NCI-H345 treated with DMSO at 0.1 percent for 48 hours (cell line): ENCODE data around the gene RNF5.
"Not testable (repeated sequence)": the region's sequence is repeated elsewhere in the genome, so short reads cannot be mapped to it uniquely, and the experiment has no call there.

Experiments used
- DNase-seq: peaks from one replicate; lab custom pipeline; 2025; ENCODE audit not compliant: unreplicated experiment; lab: John Stamatoyannopoulos, UW

The RNF5 gene

DNA sequence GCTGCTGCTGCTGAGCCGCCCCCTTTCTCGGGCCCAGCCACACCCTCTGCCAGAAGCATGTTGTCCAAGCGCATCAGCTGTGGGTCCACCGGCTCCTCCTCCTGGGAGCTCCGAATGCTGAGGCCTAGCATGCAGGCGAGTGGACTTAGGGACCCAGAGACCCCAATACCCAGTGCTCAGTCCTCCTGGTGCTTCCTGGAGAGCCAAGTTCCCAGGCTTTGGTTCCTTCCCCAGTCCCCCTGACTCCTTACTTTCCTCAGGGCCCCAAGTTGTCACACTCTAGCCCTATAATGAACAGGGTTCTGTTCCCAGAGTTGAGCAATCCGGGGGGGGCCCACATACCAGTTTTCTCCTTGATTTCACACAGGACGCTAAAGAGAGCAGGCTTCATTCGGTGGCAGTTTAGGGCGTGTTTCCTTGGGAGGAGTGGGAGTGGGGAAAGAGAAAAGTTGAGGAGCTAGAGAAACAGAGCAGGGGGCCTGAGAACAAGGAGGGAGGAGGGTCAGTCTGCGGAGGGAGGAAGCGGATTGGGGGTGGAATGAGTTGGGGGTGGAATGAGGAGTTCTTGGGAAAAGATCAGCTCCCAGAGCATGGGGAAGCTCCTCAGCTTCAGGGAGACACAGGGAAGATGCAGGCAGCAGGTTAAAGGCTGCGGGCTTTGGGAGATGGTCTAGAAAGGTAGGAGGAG lies 10.3 kb downstream of the RNF5 start:
- no peak for DNase-seq

GRCh38 chr6:32189069-32189741 lies 11.0 kb downstream of the RNF5 start:
- no peak for DNase-seq

GRCh38 chr6:32189742-32190053 lies 11.5 kb downstream of the RNF5 start:
- DNase-seq: no peak

GRCh38 chr6:32190054-32190851 lies 12.0 kb downstream of the RNF5 start, which contains the start of gene PBX2:
Gene PBX2 (minus strand): TSS chr6:32190202. CDS start chr6:32189915, 287 bp downstream.
- peak; percentile 26 for DNase-seq

DNA sequence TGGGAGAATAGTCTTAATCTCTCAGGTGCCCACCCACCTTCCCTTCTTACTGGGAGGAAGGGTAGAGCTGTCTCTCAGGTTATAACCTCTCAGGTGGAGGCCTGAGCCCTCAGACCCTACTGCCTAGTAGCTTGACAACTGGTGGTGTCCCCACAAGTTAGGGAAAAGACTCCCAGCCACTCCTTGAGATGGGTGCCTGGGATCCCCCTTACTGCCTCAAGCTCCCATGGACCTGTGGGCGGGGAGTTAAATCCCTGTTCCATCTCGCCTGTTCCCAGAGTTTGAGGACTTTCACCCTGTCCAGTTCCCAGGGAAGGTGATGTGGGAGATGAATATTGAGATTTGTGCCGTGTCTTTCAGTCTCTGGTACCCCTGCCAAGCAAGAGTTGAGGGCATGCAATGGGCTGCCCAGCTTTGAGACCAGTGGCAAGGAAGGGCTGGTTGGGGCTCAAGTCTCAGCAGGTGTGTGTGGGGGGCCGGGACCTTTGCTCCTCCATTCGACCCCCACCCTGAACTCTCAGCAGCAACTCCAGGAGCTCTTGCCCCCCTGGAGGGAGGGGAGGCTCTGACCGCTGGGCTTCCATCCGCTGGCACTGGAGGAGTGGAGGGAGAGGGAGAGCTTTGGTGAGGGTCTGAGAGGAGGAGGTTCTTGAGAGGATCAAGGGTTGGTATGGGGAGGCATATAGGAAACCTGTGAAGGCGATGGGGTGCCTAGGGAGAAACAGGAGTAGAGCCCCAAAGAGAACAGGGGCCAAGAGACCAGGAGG lies 12.9 kb downstream of the RNF5 start:
- no peak for DNase-seq

DNA sequence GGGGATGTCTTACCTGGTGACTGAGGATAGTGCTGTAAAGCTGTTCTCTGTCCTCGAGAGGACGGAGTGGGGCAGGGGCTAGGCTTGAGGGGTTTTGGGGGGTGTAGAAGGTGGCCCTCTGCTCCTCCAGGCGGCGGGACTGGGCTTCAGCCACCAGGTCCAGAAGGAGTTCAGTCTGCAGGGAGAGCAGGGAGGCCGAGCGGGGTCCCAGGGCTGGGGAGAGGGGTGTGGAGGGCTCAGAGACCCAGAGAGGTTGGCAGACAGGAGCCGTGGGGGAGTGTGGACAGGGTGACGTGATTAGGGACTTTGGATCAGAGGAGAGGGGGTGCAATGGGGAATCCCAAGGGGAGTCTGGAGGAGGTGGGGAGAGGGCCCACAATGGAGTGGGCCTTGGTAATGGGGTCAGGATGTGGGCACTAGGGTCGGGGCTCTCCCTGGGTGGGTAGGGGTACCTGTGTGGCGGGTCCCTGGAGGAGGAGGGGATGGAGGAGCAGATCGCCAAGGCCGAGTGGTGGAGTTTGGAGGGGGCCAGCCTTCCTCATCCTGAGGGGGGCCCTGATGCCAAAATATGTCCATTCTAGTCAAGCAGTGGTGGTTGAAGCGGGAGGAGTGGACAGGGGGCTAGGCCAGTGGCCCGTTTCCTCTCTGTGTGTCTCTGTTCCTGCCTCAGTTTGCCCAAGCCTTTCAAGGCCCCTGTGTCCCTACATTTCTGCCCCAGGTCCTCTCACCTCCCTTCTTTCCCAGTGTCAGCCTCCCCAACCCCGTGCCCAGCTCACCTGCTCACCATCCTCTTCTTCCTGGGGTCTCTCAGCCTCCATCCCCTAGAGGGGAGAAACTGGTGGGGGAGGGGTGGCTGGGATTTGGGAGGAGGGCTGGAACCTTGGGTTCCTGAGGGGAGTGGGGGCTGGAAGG lies 13.7 kb downstream of the RNF5 start:
- no peak for DNase-seq

GRCh38 chr6:32192608-32193039 lies 14.4 kb downstream of the RNF5 start, which contains the start of gene GPSM3:
Gene GPSM3 (minus strand): TSS chr6:32192643. CDS start chr6:32192513, 130 bp downstream.
- no peak for DNase-seq

GRCh38 chr6:32193096-32193495 lies 14.9 kb downstream of the RNF5 start:
- not testable (repeated sequence) for DNase-seq

GRCh38 chr6:32194388-32194787 lies 16.2 kb downstream of the RNF5 start:
- no peak for DNase-seq

- DNase-seq: peak; percentile 35
These were observed 16.8 kb downstream of the RNF5 start for GRCh38 chr6:32194825-32195651.

- DNase-seq: peak; percentile 97
These were observed 17.4 kb downstream of the RNF5 start for GRCh38 chr6:32195652-32195901.

GRCh38 chr6:32195902-32196681 lies 17.9 kb downstream of the RNF5 start:
- DNase-seq: peak; percentile 22

DNA sequence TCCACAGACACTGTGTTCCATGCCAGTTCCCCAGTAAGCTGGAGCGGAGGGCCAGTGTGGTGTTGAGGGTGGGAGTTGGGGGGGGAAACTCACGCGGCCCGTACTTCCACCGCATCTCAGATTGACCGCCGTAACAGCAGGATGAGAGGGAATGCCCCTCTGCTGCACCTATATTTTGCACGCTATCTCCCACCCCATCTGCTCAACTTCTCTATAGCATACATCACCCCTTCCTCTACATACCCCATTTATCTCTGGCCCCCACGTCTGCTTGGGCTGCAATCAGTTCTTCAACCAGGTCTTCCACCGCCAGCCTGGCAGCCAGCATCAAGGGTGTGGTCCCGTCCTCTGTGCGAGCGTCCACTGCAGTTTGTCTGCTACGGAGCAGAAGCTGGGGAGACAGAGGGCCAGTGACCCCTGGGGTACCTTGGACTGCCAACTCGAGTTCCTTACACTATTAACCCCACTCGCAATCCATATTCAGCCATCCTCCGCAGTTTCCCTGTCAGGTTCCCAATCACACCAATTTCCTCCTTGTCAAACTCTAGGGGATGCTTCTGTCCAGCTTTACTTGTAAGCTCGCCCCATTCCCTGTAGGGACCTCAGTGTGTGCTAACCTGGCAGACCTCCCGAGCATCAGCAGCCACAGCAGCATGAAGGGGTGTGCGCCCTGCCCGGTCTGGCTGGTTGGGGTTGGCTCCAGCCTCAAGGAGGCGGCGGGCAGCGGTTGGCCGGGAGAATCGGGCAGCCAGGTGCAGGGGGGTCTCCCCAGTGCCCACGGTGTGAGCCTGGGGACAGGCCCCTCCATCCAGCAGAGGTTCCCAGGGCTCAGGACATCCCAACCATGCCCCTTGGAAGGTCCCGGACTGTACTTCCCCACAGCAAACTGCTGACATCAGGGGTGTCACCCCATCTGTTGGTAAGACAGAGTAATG lies 18.7 kb downstream of the RNF5 start:
- DNase-seq: no peak

DNA sequence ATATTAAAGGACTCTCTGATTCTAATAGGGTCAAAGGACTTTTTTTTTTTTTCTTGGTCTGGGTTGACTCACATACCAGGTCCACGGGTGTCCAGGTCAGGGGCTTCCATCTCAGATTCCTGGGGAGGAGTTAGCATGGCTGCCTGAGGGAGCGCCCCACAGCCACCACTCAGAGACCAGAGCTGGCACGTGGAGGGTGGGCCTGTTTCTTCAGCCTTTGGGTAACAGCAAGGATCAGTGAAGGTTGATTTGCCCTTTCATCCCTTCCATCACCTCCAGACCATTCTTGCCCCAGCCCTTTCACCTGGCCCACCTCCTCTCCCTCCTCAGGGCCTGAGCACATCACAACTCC lies 20.1 kb downstream of the RNF5 start:
- DNase-seq: no peak

DNA sequence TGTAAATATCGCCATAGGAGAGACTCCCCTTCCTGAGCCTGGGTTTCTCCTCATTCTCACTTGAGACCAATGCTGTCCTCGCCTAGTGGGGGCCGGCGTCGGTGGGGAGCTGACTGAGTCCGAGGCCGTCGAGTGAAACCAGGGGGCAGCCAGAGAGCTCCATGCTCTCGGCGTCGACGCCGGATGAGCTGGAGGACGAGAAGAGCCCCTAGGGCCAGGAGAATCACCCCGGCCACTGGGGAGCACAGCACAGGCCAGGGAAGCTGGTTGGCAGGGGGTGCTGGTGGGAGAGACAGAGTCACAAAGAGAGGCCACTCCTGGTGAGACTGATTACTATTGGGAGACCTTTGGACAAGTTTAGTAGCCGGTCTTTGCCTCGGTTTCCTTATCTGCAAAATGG lies 20.7 kb downstream of the RNF5 start:
- no peak for DNase-seq

GRCh38 chr6:32200711-32201475 lies 22.7 kb downstream of the RNF5 start:
- no peak for DNase-seq

GRCh38 chr6:32202186-32202585 lies 24.0 kb downstream of the RNF5 start:
- no peak for DNase-seq
